UCSD-AML1 (cell line): ENCODE data around the gene HNRNPR.
"Not testable (repeated sequence)": the region's sequence is repeated elsewhere in the genome, so short reads cannot be mapped to it uniquely, and the experiment has no call there.

Source experiments
- DNase-seq: peaks from one replicate; lab custom pipeline; 2025; ENCODE audit not compliant: unreplicated experiment; lab: John Stamatoyannopoulos, UW

HNRNPR gene

GRCh38 chr1:23257371-23257770 is 86.7 kb downstream of the HNRNPR start:
- DNase-seq, result not testable (repeated sequence)
